ENCODE data around the gene CLEC3A.
A peak's percentile ranks its signal among the peaks of the same experiment; 100 is the strongest.
"Not testable (repeated sequence)": the region's sequence is repeated elsewhere in the genome, so short reads cannot be mapped to it uniquely, and the experiment has no call there.

The CLEC3A gene, protein sequence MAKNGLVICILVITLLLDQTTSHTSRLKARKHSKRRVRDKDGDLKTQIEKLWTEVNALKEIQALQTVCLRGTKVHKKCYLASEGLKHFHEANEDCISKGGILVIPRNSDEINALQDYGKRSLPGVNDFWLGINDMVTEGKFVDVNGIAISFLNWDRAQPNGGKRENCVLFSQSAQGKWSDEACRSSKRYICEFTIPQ

DNA sequence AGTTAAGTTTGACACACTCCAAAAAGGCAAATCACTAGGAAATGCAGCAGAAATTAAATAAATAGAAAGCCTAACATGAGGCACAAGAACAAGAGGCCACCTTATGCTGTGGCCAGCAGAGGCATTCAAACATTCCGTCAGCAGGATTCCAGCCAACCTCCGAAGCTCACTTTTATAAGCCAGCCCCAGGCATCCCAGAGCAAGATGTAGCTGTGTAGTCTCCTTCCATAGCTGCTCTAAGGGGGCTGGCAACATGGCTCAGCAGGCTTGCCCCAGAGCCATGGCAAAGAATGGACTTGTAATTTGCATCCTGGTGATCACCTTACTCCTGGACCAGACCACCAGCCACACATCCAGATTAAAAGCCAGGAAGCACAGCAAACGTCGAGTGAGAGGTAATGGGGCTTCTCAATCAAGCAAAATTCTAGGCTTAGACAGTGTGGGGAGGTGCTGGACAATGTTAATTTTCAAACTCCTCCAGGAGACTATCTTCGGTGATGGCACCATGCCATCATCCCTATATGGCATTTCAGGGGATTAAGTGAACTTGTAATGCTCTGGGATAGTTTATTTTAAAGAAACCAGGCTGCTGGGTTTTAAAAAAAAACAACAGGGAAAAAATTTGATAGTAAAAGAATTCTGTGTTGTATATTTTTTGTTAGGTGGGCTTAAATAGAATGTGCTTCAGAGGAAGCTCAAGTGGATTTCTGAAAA lies at the start of gene CLEC3A:
Gene CLEC3A, plus strand, starts transcription at position 202 of the 714 bp plus-strand sequence. Its CDS starts 79 bp downstream, at position 281.
- DNase-seq: no peak

DNA sequence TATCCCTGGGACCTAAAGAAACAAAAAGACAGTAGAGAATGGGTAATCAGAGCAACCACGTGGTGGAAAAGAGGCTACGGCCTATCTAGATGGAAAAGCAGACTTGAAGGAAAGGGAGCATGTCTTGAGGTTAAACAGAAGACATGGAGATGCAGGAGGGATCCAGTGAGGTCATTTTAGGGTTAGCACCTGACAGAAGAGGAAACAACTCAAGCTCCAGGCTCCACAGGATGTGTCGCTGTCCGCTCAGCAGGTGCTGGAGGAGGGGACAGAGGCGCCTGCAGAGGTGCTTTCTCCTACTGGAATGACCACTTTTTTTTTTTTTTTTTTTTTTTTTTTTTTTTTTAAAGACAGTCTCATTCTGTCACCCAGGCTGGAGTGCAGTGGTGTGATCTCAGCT lies 47.5 kb upstream of the CLEC3A start:
- no peak for DNase-seq

DNA sequence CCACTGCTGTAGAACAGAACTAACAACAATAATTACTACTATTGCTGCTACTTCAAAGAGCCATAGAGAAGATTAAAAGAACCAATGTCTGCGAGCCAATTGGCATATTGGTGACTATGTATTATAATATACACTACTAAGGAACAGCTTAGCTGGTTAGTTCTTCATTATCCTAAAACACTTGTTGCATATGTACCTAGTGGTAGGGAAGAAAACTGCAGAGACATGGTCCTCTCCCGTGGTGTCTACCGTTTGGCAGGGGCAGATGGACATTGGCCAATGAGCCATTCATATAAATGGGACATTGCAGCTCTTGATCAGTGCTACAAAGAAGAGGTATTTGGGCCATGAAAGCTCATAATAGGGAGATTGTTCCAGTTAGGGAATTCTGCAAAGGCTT lies 46.4 kb upstream of the CLEC3A start:
- no peak for DNase-seq

DNA sequence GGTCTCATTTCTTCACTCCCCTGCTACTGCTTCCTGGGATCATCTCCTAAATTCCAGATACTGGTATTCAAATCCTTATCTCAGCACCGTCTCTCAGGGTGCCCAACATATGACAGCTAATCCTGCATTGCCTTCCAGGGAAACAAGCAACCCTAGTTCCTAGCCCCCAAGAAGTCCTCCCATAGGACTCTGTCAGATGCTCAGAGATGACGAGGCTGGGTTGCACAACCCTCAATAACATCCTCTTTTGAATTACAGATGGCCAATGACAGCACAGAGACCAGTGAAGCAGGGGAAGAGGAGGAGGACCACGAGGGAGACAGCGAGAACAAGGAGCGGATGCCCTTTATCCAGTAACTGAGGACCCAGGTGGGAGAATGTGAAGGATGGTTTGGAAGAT lies 45.0 kb upstream of the CLEC3A start:
- DNase-seq: no peak

DNA sequence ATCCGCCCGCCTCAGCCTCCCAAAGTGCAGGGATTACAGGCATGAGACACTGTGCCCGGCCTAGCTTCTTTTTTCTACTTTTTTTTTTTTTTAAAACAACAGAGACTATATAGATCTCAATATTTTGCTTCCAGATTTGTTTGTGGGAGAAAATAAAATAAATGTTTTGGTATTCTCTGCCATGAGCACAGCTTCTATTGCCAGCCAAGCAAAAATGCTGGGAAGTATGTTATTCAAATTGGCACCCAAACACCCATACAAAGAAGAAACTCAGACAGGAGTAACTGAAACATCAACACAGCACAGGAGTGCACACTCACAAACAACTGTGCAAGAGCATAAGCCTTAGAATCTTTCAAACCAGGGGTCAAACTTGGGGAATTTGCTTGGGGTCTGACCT lies 37.2 kb upstream of the CLEC3A start:
- DNase-seq: no peak

DNA sequence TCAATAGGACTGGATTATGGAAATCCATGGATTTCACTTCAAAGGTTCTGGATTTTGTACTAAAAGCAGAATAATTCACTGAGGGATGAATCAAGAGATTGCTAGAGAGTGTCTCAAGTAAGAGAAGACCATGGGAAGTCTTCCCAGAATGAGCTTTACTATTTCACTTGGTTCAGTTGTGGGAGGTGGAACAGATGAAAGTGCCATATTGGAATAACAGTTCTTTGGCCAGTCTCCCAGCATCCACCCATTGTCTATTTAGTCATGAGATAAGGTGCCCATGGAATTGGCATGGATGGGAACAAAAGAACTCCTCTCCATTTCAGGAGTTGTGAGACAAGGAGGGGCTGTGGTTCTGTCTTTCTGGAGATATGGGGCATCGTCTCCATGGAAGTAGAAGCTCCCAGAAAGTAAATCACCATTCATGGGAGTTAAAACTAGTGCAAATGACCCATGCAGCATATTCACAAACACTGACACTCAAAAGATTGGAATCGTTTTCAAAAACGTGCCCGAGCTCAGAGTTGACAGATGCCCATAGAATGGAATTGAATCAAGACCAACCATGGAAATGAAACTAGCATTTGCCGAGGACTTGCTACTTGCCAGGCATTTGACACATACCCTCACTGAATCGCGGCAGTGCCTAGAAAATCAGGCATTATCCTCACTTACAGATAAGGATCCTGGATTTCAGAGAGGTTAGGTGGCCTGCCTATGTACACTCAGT lies 36.2 kb upstream of the CLEC3A start:
- DNase-seq: no peak

DNA sequence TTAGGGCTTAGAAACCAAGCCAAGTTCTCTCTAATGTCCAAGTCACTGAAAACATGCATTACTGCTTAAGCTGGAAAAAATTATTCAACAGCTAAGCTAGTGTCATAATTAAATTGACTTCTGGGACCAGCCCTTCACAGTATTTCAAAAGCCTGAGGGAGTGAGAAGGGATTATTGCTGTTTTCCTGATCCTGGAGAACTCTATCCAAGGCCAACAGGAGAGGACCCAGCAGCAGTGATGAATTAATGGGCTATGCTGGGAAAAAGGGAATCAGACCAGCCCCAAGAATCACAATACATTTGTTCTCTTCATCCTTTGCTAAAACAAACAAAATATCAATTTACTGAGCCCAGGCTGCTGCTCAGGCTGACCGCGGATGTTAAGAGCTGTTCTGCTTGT lies 34.5 kb upstream of the CLEC3A start:
- no peak for DNase-seq

DNA sequence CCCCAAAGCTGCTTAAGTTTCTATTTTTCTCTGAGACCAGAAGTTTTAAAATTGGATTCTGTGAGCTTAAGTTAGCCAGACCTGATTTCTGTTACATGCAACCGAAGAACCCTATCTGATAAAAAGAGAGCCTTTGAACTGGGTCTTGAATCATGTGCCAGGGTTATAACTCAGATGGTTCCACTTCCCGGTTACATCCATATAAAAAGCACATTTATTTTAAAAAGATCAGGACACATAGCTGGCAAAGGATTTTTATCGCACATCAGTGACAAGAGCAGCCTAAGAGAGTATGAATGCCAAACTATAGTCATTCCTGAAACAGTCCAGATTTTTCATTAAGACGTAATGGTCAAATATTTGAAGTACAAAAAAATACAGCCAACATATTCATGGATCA lies 32.5 kb upstream of the CLEC3A start:
- DNase-seq: no peak

DNA sequence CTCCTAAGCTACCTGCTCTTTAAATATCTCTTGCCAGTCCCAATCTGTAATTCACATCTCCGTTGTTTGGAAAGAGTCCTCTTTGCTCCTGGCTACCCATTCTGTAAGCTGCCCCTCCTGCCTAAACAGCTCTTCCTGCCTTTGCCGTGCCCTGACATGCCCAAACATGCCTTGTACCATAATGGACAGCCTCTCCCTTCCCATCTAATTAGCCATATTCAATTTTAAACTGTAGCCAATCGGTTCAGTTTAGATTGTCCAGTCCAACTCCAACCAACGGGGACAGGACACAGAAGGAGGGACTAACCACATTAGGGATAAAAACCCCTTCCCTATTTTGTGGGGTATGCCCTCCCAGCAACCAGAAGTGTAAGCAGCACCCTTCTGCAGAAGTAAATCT lies 30.6 kb upstream of the CLEC3A start:
- no peak for DNase-seq

DNA sequence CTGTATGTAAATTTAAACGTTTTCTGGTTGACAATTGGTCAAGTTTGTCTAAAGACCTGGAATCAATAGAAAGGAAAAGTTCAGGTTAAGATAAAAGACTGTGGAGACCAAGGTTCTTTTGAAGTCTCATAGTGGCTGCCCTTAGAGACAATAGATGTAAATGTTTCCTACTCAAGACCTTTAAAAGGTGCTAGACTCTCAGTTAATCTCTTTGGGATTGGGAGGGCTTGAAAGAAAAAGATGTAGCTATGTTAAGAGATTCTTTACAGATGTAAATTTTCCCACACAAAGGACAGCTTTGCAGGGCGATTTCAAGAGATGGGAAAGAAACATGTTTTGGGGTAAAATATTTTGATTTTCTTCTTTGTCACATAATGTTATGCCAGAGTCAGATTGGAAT lies 30.0 kb upstream of the CLEC3A start:
- DNase-seq: not testable (repeated sequence)

DNA sequence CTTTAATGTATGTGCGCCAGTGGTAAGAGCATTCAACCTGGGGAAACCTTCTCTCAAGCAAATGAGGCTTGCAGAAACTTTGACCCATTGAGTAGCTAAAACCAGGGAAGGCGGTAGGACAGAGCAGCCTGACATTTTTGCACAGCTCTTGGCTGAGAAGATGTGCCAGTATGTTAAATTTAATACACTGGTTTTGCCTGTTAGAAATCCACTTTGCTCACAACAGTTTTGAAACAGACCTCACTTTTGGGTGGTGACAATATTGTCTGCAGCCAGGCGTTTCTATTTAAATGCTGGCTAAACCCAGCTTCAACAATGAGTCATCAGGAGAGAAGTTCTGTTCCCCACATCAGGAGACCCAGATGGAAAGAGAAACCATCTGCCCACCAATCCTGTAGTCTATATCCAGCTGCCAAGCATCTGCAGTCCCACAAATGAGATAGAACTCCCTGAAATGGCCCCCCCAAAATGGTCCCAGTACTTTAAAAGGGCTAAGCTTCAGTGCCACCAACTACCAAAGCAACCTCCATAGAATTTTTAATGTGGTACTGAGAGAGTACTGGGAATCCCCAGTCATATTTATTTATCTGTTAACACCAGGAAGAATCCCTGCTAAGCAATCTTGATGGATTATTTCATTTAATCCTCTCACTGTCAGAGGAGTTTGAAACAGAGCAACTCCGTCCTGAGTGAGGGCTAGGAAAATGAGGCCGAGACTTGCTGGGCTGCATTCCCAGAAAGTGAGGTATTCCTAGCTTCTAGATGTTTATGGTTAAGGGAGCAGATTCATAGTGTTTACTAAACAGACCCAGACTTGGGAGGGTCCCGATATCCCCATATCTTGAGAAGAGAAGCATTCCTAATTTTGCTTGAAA lies 29.0 kb upstream of the CLEC3A start:
- DNase-seq: no peak

DNA sequence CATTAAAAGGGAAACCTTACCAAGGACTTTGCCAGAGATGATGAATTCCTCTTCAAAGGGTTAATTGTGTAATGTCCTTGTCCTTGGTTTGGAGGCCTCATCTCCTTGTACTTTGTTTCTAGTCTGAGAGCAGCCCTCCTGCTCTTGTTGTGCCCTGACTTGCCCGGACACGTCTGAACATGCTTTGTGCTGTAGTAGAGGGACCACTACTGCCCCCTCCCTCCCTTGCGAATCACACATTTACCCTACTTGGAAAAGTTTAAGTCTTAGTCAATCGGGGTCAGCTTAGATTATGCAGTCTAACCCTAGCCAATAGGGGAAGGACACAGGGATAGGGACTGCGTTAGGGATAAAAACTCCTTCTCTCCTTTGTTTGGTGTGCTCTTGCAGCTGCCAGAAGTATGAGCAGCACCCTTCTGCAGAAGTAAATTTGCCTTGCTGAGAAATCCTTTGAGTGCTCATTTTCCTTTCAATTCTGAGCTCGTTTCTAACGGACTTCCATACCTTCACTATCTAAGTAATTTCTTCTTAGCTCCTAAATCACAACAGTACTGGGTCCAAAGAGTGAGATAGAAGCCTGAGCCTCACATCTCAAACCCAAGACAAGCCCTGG lies 26.4 kb upstream of the CLEC3A start:
- no peak for DNase-seq

DNA sequence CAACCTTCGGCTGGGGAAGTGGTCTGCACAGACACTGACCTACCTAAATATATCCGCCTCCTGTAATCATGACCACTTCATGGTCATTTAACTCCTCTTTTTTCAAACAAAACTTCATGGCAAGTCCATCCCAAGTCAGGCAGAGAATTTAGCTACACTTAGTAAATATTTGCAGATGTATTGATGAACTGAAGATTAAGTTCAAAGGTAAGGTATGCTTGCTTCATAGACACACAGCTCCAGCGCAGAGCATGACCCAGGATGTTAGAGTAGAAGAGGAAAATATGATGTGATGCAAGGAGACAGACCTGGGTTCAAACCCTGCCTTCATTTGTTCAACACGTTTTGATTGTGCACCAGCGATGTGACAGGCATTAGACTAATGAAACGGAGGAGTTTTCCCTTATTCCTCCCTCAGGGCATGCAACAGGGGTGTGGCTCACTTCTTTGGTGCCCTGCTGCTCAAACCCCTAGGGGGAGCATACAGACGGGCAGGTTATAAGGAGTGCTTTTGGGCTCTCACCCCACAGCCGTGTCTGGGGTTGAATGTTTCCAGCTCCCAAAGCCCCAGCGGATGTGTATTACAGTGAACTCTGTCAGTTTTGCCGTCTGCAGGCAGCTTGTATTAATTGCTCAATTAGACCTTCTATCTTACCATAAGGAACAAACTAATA lies 23.9 kb upstream of the CLEC3A start:
- no peak for DNase-seq

DNA sequence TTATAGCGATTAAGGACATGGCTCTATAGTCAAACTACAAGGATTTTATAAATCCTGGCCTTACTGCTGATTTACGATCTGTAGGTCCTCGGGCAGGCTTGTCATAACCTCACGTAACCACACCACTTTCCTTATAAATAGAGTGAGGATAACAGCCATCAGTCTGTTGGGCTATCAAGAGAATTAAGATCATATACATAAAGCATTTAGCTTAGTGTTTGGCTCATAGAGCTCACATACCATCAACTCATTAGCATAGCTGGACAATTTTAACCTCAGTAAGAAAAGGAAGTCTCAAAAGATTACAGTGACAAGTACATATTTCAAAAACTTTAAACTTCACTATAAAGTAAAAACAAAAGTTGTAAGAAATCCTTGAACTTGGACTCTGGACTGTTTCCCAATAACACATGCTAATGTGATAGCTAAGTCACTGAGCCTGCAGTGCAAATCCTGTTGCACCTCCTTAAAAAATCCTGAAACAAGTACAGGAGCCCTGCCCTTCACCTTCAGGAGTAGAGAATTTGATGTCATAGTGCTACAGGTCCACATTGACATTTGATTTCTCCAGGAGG lies 20.8 kb upstream of the CLEC3A start:
- no peak for DNase-seq

DNA sequence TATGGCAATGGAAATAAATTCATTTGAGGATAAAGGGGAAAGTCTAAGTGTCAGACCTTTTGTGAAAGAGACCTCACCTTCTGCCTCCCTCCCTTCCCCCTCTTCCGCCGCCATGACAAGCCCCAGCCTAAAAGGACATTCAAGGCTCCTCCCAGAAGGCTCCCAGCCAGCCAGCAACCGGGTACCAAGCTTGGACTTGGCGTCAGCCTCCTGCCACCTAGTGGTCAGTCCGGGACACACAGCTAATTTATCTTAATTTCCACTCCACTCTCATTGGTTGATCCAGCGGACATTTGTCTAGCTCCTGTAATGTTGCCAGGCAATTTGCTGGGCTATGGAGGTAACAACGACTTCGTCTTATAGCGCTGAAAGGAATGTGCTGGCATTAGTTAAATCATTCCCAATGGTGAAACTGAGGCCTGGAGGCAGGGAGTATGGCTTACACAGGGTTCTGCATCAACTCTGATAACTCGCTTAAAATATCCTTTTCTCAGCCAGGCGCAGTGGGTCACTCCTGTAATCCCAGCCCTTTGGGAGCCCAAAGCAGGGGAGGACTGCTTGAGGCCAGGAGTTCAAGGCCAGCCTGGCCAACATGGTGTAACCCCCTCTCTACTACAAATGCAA lies 19.3 kb upstream of the CLEC3A start:
- DNase-seq: peak in 3 of 4 experiments; percentile 9 to 17 (median 14)

DNA sequence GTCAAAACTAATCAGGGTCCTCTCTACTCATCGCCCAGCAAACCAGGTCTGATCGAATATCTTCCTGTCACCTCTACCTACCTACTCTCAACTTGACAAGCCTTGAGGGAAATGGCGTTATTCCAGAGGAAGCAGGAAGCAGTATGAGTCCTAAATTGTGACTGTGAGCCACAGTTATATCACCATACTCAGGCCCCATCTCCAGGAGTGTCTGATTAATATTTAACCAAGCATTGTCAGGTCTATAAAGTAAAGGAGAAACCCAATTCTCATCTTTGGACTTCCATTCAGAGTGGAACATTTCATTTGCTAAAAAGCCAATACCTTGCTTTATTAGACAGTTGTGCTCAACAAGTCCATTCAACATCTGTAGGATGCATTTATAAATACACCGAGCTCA lies 17.8 kb upstream of the CLEC3A start:
- DNase-seq: no peak

DNA sequence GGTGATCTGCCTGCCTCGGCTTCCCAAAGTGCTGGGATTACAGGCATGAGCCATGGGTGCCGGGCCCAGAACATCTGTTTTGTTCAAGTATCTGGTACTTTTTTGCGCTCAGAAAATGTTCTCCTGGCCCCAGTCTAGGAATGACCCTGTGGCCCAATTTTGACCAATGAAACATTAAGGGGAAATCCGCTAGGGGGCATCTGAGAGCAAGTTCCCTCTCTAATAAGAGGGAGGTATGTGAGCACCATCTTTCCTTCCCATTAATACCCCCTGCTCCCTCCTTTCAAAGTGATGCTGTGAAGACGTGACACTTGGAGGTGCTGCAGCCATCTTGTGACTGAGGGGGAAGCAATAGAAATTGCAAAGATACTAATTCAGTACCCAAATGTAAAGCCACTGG lies 16.5 kb upstream of the CLEC3A start:
- no peak for DNase-seq

DNA sequence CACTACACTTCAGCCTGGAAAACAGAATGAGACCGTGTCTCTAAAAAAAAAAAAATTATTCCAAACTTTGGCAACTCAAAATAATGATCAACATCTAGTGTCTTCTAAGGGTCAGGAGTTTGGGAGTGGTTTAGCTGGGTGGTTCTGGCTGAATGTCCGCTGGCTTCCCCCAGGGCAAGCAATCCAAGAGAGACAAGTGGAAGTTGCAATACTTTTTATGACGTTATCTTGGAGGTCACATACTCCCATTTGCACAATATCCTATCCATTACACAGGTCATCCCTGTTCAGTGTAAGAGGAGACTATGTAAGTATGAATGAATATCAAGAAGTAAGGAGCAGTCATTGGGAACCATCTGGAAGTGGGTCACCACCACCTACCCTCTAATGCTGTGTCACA lies 15.2 kb upstream of the CLEC3A start:
- no peak for DNase-seq

DNA sequence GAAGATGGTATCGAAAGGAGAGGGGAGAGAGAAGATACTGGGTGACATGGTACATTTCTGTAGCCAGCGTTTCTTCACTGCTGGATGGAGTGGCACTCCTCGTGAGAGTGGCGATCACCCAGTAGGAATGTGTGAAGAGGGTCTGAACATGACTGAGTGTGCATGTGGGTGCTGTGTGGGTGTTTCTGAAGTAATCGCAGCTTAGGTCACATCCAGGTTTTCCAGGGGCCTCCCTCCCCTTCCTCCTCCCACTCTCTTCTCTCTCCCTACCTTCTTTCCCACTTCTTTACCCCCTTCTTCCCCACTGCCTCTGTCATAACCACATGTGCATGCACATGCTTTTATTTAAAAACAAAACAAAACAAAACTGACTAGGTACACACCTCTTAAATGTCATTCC lies 1.8 kb downstream of the CLEC3A start:
- DNase-seq: no peak

DNA sequence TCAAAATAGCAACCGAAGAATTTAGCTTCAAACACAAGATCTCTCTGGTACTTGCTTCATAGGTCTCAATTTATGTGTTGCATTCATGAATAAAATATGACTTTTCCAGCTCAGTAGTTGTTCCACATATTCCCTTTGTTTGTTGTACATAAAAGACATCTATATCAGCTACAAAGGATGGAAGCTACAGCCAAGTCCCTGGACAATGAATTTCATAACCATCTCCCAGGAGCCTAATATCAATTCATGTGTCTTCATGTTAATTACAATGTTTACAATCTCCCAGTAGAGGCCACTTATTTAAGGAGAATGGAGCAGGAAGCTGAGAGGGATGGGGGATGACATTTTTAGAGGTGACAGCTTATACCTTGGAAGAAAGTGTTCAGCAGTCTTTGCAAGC lies 3.3 kb downstream of the CLEC3A start:
- no peak for DNase-seq

DNA sequence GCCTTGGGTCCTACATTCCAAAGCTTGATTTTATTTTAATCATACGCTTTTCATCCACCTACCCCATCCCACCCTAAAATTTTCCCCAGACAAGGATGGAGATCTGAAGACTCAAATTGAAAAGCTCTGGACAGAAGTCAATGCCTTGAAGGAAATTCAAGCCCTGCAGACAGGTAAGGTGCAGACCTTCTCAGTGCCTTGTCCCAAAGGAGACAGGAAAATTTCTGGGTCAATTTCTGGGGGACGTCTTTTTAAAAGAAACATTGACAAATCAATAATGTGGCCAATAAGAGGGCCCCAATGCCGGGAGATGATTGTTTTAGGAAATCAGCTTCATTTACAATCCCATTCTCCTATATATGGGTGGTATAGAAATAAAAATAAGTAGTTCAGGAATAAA lies 5.7 kb downstream of the CLEC3A start:
- no peak for DNase-seq
